DOHH2 (cell line): Measurements from ENCODE around the gene ACOT9.

Experiments used
- CTCF ChIP-seq: fragments of 200-600 bp; sonication (generic); IDR thresholded peaks from one replicate; pipeline ENCODE4 v1.5.1; 2014; ENCODE audit warnings: antibody characterized with exemption, mild to moderate bottlenecking, low read depth, low read length; ENCODE audit not compliant: poor library complexity, severe bottlenecking
- EZH2phosphoT487 ChIP-seq: fragments of 200-600 bp; sonication (generic); IDR thresholded peaks from 2 replicates; pipeline ENCODE4 v1.6.1; 2017; ENCODE audit warnings: borderline replicate concordance, mild to moderate bottlenecking, antibody characterized with exemption, low read length, moderate library complexity, mixed read lengths

GRCh38 chrX:23749129-23749528 is 6.1 kb upstream of the ACOT9 start:
- TF ChIP-seq CTCF (no peak), EZH2phosphoT487 (no peak)
